GM12878 (cell line): Measurements from ENCODE around the gene PRELID2. TPM values are rescaled to one million over a fixed set of nuclear protein-coding genes. Genes with fewer than 3 reads are reported as not detected.

Source experiments
- ATAC-seq: fragments of 200-7000 bp; cut with Tn5 transposase; 3 replicates; pipeline ENCODE4 v1.9.1; 2020; ENCODE audit warnings: mild to moderate bottlenecking, moderate library complexity
- BruUV-seq: library from RNA; stranded (reverse); fragments of 400-500 nt; replicated peaks from 2 replicates; lab custom pipeline; 2021; lab: Mats Ljungman, UMichigan
- CTCF ChIA-PET: fragments of 300-600 bp; sonication (Branson Sonifier 250); formaldehyde crosslinking; extraction: SDS; loops from one replicate; lab custom pipeline; 2021; ENCODE audit warnings: inconsistent platforms; lab: Yijun Ruan, JAX
- POLR2A ChIA-PET: fragments of 350-600 bp; formaldehyde crosslinking; extraction: SDS; loops from one replicate; lab custom pipeline; 2021; ENCODE audit warnings: inconsistent platforms; lab: Charles Lee
- RAD21 ChIA-PET: fragments of 300-600 bp; sonication (Branson Sonifier 250); formaldehyde crosslinking; loops from one replicate; lab custom pipeline; 2023; ENCODE audit warnings: antibody characterized with exemption; ENCODE audit not compliant: unreplicated experiment; lab: Charles Lee
- SMC1A ChIA-PET: fragments of 300-600 bp; sonication (Branson Sonifier 250); formaldehyde crosslinking; loops from one replicate; lab custom pipeline; 2023; ENCODE audit not compliant: unreplicated experiment, uncharacterized antibody; lab: Charles Lee
- DNase-seq: peaks from one replicate; pipeline ENCODE4 v3.0.0-alpha.2; 2011; ENCODE audit warnings: low read depth, low spot score
- FAIRE-seq: peaks from 3 replicates; lab custom pipeline; 2011; peaks lifted over from hg19 to GRCh38; lab: Jason Lieb, UNC
- H2AFZ ChIP-seq: 2 replicates; pipeline ENCODE4 v1.6.0; 2011; ENCODE audit warnings: low read depth, low read length, control low read depth; ENCODE audit not compliant: control insufficient read depth
- H3K27ac ChIP-seq: 2 replicates; pipeline ENCODE4 v1.5.1; 2011; ENCODE audit warnings: control low read depth; ENCODE audit not compliant: control insufficient read depth, insufficient read depth
- H3K27me3 ChIP-seq, 2 experiments: replicated peaks in 1 of 2; 2 replicates each; pipeline versions ENCODE4 v1.6.0 to v1.6.1; 2011; ENCODE audit warnings: low read length in 1 of 2; ENCODE audit not compliant: control insufficient read depth in 2 of 2, insufficient read depth in 2 of 2
- H3K36me3 ChIP-seq, 2 experiments: 2 replicates each; pipeline ENCODE4 v1.5.1; 2011; ENCODE audit warnings: low read length in 1 of 2; ENCODE audit not compliant: control insufficient read depth in 2 of 2, insufficient read depth in 2 of 2
- H3K4me1 ChIP-seq: 2 replicates; pipeline ENCODE4 v1.6.1; 2011; ENCODE audit warnings: mild to moderate bottlenecking, low read length, moderate library complexity, mixed read lengths; ENCODE audit not compliant: control insufficient read depth, insufficient read depth
- H3K4me2 ChIP-seq: 2 replicates; pipeline ENCODE4 v1.6.0; 2011; ENCODE audit warnings: control low read depth; ENCODE audit not compliant: control insufficient read depth, insufficient read depth
- H3K4me3 ChIP-seq: fragments of 200-600 bp; sonication (generic); 2 replicates; pipeline ENCODE4 v1.5.1; 2016
- H3K79me2 ChIP-seq: 2 replicates; pipeline ENCODE4 v1.6.0; 2011; ENCODE audit warnings: low read length; ENCODE audit not compliant: control insufficient read depth, insufficient read depth
- H3K9ac ChIP-seq: 2 replicates; pipeline ENCODE4 v1.8.0; 2011; ENCODE audit warnings: low read length, control low read depth, mixed read lengths; ENCODE audit not compliant: control insufficient read depth, insufficient read depth
- H3K9me3 ChIP-seq: replicated peaks from 3 replicates; pipeline ENCODE4 v1.5.1; 2011; ENCODE audit warnings: mild to moderate bottlenecking, low read length; ENCODE audit not compliant: control insufficient read depth, insufficient read depth
- H4K20me1 ChIP-seq: 2 replicates; pipeline ENCODE4 v1.6.0; 2011; ENCODE audit not compliant: control insufficient read depth, insufficient read depth
- BCLAF1 ChIP-seq: fragments of 450-650 bp; IDR thresholded peaks from 2 replicates; pipeline ENCODE4 v1.6.1; 2017; ENCODE audit warnings: antibody characterized with exemption, mild to moderate bottlenecking, moderate library complexity
- CEBPB ChIP-seq, 2 experiments: fragments of 150-350 bp in 1 of 2; IDR thresholded peaks; 2 replicates each; pipeline ENCODE4 v1.6.1; 2012 to 2014; ENCODE audit warnings: low read depth in 2 of 2, low read length in 2 of 2, borderline replicate concordance in 1 of 2, inconsistent platforms in 1 of 2
- CUX1 ChIP-seq: IDR thresholded peaks from 2 replicates; pipeline ENCODE4 v1.6.1; 2012; ENCODE audit warnings: improper control_type of control experiment, low read depth, low read length; ENCODE audit not compliant: insufficient replicate concordance
- ESRRA ChIP-seq: IDR thresholded peaks from 2 replicates; pipeline ENCODE4 v1.6.1; 2012; ENCODE audit warnings: mild to moderate bottlenecking, low read length, improper control_type of control experiment
- HDGF ChIP-seq: fragments of 450-650 bp; IDR thresholded peaks from 2 replicates; pipeline ENCODE4 v1.6.1; 2016; ENCODE audit warnings: antibody characterized with exemption
- MTA2 ChIP-seq: fragments of 450-650 bp; IDR thresholded peaks from 2 replicates; pipeline ENCODE4 v1.6.1; 2016; ENCODE audit warnings: low read depth, mild to moderate bottlenecking, moderate library complexity
- POLR2AphosphoS5 ChIP-seq: IDR thresholded peaks from 2 replicates; pipeline ENCODE4 v1.6.1; 2011; ENCODE audit warnings: mild to moderate bottlenecking, low read length, inconsistent platforms
- SMC3 ChIP-seq: IDR thresholded peaks from 2 replicates; pipeline ENCODE4 v1.6.1; 2011; ENCODE audit warnings: low read length, improper control_type of control experiment, borderline replicate concordance
- SUPT20H ChIP-seq: IDR thresholded peaks from 2 replicates; pipeline ENCODE4 v1.6.1; 2011; ENCODE audit warnings: low read depth, mild to moderate bottlenecking, low read length, moderate library complexity, borderline replicate concordance; ENCODE audit not compliant: control insufficient read depth
- YBX1 ChIP-seq: fragments of 450-650 bp; IDR thresholded peaks from 2 replicates; pipeline ENCODE4 v1.6.1; 2016; ENCODE audit warnings: antibody characterized with exemption
- ZBTB4 ChIP-seq: fragments of 450-650 bp; formaldehyde crosslinking; IDR thresholded peaks from 2 replicates; pipeline ENCODE4 v1.4.0; 2022; ENCODE audit warnings: mild to moderate bottlenecking, moderate library complexity
- ZNF207 ChIP-seq: fragments of 450-650 bp; IDR thresholded peaks from 2 replicates; pipeline ENCODE4 v1.6.1; 2014; ENCODE audit warnings: antibody characterized with exemption, mild to moderate bottlenecking, borderline replicate concordance
- ZNF274 ChIP-seq: IDR thresholded peaks from one replicate; pipeline ENCODE4 v1.8.0; 2011; ENCODE audit not compliant: insufficient read length, insufficient read depth
- WGBS: methylation state at CpG from one replicate; pipeline ENCODE4 v1.1.6; 2016; ENCODE audit warnings: low lambda C conversion rate; ENCODE audit not compliant: insufficient replicate concordance, insufficient coverage; ENCODE audit errors: missing lambda C conversion rate; 5-methylcytosine and 5-hydroxymethylcytosine counted together
- in situ Hi-C: fragments of 300-500 bp; cut with MboI; formaldehyde crosslinking; loops from 9 replicates; pipeline ENCODE4 v1.14.3; 2018; ENCODE audit warnings: mixed read lengths
- intact Hi-C: fragments of 100-400 bp; cut with micrococcal nuclease; formaldehyde crosslinking; loops from one replicate; pipeline ENCODE4 v1.14.2; 2022; ENCODE audit not compliant: unreplicated experiment
- polyA plus RNA-seq, 11 experiments: library from polyadenylated mRNA; depleted of rRNA in 4 of 11; unstranded in 6 of 11; stranded (reverse) in 5 of 11; fragments of >200 nt; fragmentation: Nextera tagmentation in 4 of 11; fragmentation: Illumina TruSeq in 1 of 11; extraction: Ambion mirVana in 4 of 11; extraction: Trizol in 1 of 11; gene quantifications; 1 replicate in 1 of 11; 2 replicates in 10 of 11; pipeline versions ENCODE4 v1.2.1 to v1.2.3, GENCODE V29; 2011 to 2016; ENCODE audit warnings: inconsistent platforms in 2 of 11, missing spikeins in 2 of 11, low read depth in 1 of 11
- total RNA-seq, 4 experiments: library from RNA; depleted of rRNA in 3 of 4; stranded (reverse); fragments of >200 nt in 3 of 4; fragmentation: Illumina TruSeq in 1 of 4; extraction: Trizol in 1 of 4; gene quantifications; 2 replicates each; pipeline versions ENCODE4 v1.2.1 to v1.2.3, GENCODE V29; 2013 to 2021

PRELID2 gene
- total and polyA plus RNA-seq, 10 of the 15 experiments (the other 5 are each of a cell fraction or from before 2014, with no cell fraction given): 0.07 to 0.31 (median 0.13) TPM; not detected in 5

GRCh38 chr5:145833631-145834200 is 1.4 kb downstream of the PRELID2 start:
- no TSS peak for BruUV-seq
- no peaks in the 10 kb centered on the region; a peak in 2 of 4 replicates for H3K27me3 ChIP-seq
- POLR2A ChIA-PET: no interaction called here
- no peaks in the 10 kb centered on the region for H4K20me1 ChIP-seq
- no peak overlapping the region for H3K4me2 ChIP-seq
- H3K9ac ChIP-seq: no peak overlapping the region
- no peak overlapping the region for H3K4me3 ChIP-seq
- WGBS: 49% methylated on average over 10 of the region's 10 CpGs
- in situ Hi-C loops: no loop called here
- SMC1A ChIA-PET: no interaction called here
- ATAC-seq (no peak), DNase-seq (no peak), FAIRE-seq (no peak)
- no peaks in the 10 kb centered on the region for H3K36me3 ChIP-seq
- no peak overlapping the region for H2AFZ ChIP-seq
- H3K4me1 ChIP-seq: no peaks in the 10 kb centered on the region
- RAD21 ChIA-PET: no interaction called here
- no peaks in the 10 kb centered on the region for H3K79me2 ChIP-seq
- intact Hi-C loops: no loop called here
- CTCF ChIA-PET: interaction anchor here (1.2 kb wide), 1 partner anchor 8 kb away, joined by 3 read pairs; no protein-coding TSS in a partner anchor
- H3K9me3 ChIP-seq: no peaks in the 10 kb centered on the region
- no peak overlapping the region for H3K27ac ChIP-seq
- TF ChIP-seq ESRRA: no peak
- TF ChIP-seq ZBTB4 (CRISPR knock-in tag): no peak
- TF ChIP-seq BCLAF1: no peak
- no peak for TF ChIP-seq CEBPB (IDR thresholded peaks at IDR 0.05; ENCODE audit: borderline replicate concordance in 1 of 2, low read depth in 2 of 2, low read length in 2 of 2)
- TF ChIP-seq SMC3: no peak
- no peak for TF ChIP-seq SUPT20H
- no peak for TF ChIP-seq ZNF274
- TF ChIP-seq ZNF207: no peak
- TF ChIP-seq CUX1: no peak
- TF ChIP-seq HDGF: no peak
- no peak for TF ChIP-seq MTA2
- TF ChIP-seq YBX1: no peak
- TF ChIP-seq POLR2AphosphoS5: no peak
